GM12878 (cell line): Measurements from ENCODE around the gene SORCS2.

Source experiments
- BCLAF1 ChIP-seq: fragments of 450-650 bp; IDR thresholded peaks from 2 replicates; pipeline ENCODE4 v1.6.1; 2017; ENCODE audit warnings: antibody characterized with exemption, mild to moderate bottlenecking, moderate library complexity
- BHLHE40 ChIP-seq, 2 experiments: fragments of 450-650 bp in 1 of 2; IDR thresholded peaks; 2 replicates each; pipeline ENCODE4 v1.6.1; 2011 to 2017; ENCODE audit warnings: low read depth in 2 of 2, borderline replicate concordance in 1 of 2, improper control_type of control experiment in 1 of 2, low read length in 1 of 2, mild to moderate bottlenecking in 1 of 2
- CEBPZ ChIP-seq: fragments of 150-350 bp; IDR thresholded peaks from 2 replicates; pipeline ENCODE4 v1.6.1; 2016; ENCODE audit warnings: low read depth, low read length
- CHD1 ChIP-seq: IDR thresholded peaks from 2 replicates; pipeline ENCODE4 v1.6.1; 2012; ENCODE audit warnings: low read depth, low read length, improper control_type of control experiment
- CHD4 ChIP-seq: fragments of 200-600 bp; sonication (generic); IDR thresholded peaks from 2 replicates; pipeline ENCODE4 v1.6.1; 2016; ENCODE audit warnings: mild to moderate bottlenecking
- CTCF ChIP-seq, 3 experiments: IDR thresholded peaks in 2 of 3; conservative IDR thresholded peaks in 1 of 3; 2 replicates each; pipeline ENCODE4 v1.5.1; 2011; ENCODE audit warnings: low read depth in 3 of 3, low read length in 3 of 3, mild to moderate bottlenecking in 3 of 3, control low read depth in 2 of 3, moderate library complexity in 2 of 3, inconsistent platforms in 1 of 3, mixed read lengths in 1 of 3; ENCODE audit not compliant: control insufficient read depth in 2 of 3, insufficient read depth in 1 of 3; ENCODE audit errors: extremely low read depth in 1 of 3
- POLR2A ChIP-seq: IDR thresholded peaks from 2 replicates; pipeline ENCODE4 v1.6.1; 2011; ENCODE audit warnings: low read depth, mild to moderate bottlenecking, low read length
- RAD21 ChIP-seq: IDR thresholded peaks from 2 replicates; pipeline ENCODE4 v1.6.1; 2011; ENCODE audit warnings: mild to moderate bottlenecking, low read depth, low read length, moderate library complexity; ENCODE audit not compliant: insufficient read depth
- RCOR1 ChIP-seq: conservative IDR thresholded peaks from 2 replicates; pipeline ENCODE4 v1.6.1; 2012; ENCODE audit warnings: low read depth, low read length, improper control_type of control experiment
- USF1 ChIP-seq: IDR thresholded peaks from 2 replicates; pipeline ENCODE4 v1.6.1; 2011; ENCODE audit warnings: borderline replicate concordance, low read depth, mild to moderate bottlenecking, moderate library complexity, mixed read lengths, low read length; ENCODE audit not compliant: insufficient read depth; ENCODE audit errors: extremely low read length
- USF2 ChIP-seq: IDR thresholded peaks from 2 replicates; pipeline ENCODE4 v1.6.1; 2011; ENCODE audit warnings: low read depth, low read length, improper control_type of control experiment, borderline replicate concordance
- ZBTB4 ChIP-seq: fragments of 450-650 bp; formaldehyde crosslinking; IDR thresholded peaks from 2 replicates; pipeline ENCODE4 v1.4.0; 2022; ENCODE audit warnings: mild to moderate bottlenecking, moderate library complexity
- ZNF274 ChIP-seq: IDR thresholded peaks from one replicate; pipeline ENCODE4 v1.8.0; 2011; ENCODE audit not compliant: insufficient read length, insufficient read depth

GRCh38 chr4:7486101-7486500 lies 293.8 kb downstream of the SORCS2 start:
- TF ChIP-seq ZBTB4 (CRISPR knock-in tag) (no peak), CEBPZ (no peak), RCOR1 (no peak), ZNF274 (no peak), CTCF (IDR thresholded peaks at IDR 0.05 in 2 of 3, conservative IDR thresholded peaks at IDR 0.05 in 1 of 3; ENCODE audit: control insufficient read depth in 2 of 3, extremely low read depth in 1 of 3, insufficient read depth in 1 of 3, low read depth in 3 of 3, low read length in 3 of 3) (no peak), BHLHE40 (IDR thresholded peaks at IDR 0.05; ENCODE audit: borderline replicate concordance in 1 of 2, low read depth in 2 of 2, low read length in 1 of 2) (no peak), USF2 (no peak), CHD4 (no peak), POLR2A (no peak), USF1 (no peak), CHD1 (no peak), BCLAF1 (no peak), RAD21 (no peak)
